DMS114 treated with DMSO at 0.1 percent for 48 hours (cell line): ENCODE results near the gene CFAP299.

Experiments used
- DNase-seq: peaks from one replicate; lab custom pipeline; 2025; ENCODE audit not compliant: unreplicated experiment; lab: John Stamatoyannopoulos, UW

The CFAP299 gene

GRCh38 chr4:80387390-80388283 lies 52.1 kb downstream of the CFAP299 start:
- no peak for DNase-seq

GRCh38 chr4:80388284-80388607 lies 52.7 kb downstream of the CFAP299 start:
- DNase-seq: no peak

GRCh38 chr4:80390178-80390577 lies 54.6 kb downstream of the CFAP299 start:
- no peak for DNase-seq

GRCh38 chr4:80393246-80393969 lies 57.9 kb downstream of the CFAP299 start:
- no peak for DNase-seq

GRCh38 chr4:80393970-80394250 lies 58.4 kb downstream of the CFAP299 start:
- DNase-seq: no peak

- DNase-seq: no peak
Measured at GRCh38 chr4:80407246-80407645, 71.7 kb downstream of the CFAP299 start.

- DNase-seq: no peak
Measured at GRCh38 chr4:80409809-80410208, 74.3 kb downstream of the CFAP299 start.

- DNase-seq: no peak
Measured at GRCh38 chr4:80412322-80412721, 76.8 kb downstream of the CFAP299 start.

GRCh38 chr4:80413086-80413485 lies 77.6 kb downstream of the CFAP299 start:
- no peak for DNase-seq

- no peak for DNase-seq
Measured at GRCh38 chr4:80417019-80417418, 81.5 kb downstream of the CFAP299 start.

- no peak for DNase-seq
Measured at GRCh38 chr4:80419946-80420345, 84.4 kb downstream of the CFAP299 start.

GRCh38 chr4:80420638-80421037 lies 85.1 kb downstream of the CFAP299 start:
- no peak for DNase-seq

GRCh38 chr4:80422727-80423404 lies 87.3 kb downstream of the CFAP299 start:
- no peak for DNase-seq

GRCh38 chr4:80423553-80424224 lies 88.2 kb downstream of the CFAP299 start:
- DNase-seq: no peak

- no peak for DNase-seq
Measured at GRCh38 chr4:80424225-80424581, 88.7 kb downstream of the CFAP299 start.

- DNase-seq: no peak
Measured at GRCh38 chr4:80425124-80426100, 89.9 kb downstream of the CFAP299 start.

- DNase-seq: no peak
Measured at GRCh38 chr4:80431203-80431965, 95.9 kb downstream of the CFAP299 start.

- DNase-seq: no peak
Measured at GRCh38 chr4:80434238-80434637, 98.7 kb downstream of the CFAP299 start.

- DNase-seq: no peak
Measured at GRCh38 chr4:80438016-80438415, 102.5 kb downstream of the CFAP299 start.
